ENCODE measurements around the gene HTT.

The HTT gene

GRCh38 chr4:3205995-3206394, 131.5 kb downstream of the HTT start:
- no peak for DNase-seq

- DNase-seq, result no peak
Observed at GRCh38 chr4:3206439-3207100, 132.1 kb downstream of the HTT start.

- no peak for DNase-seq
Observed at GRCh38 chr4:3207531-3208037, 133.1 kb downstream of the HTT start.

GRCh38 chr4:3208826-3209225, 134.3 kb downstream of the HTT start:
- no peak for DNase-seq

GRCh38 chr4:3209551-3210325, 135.3 kb downstream of the HTT start:
- no peak for DNase-seq

GRCh38 chr4:3210467-3210866, 136.0 kb downstream of the HTT start:
- DNase-seq, result no peak

- no peak for DNase-seq
Observed at GRCh38 chr4:3211866-3212265, 137.4 kb downstream of the HTT start.

- no peak for DNase-seq
Observed at GRCh38 chr4:3212391-3213105, 138.1 kb downstream of the HTT start.

GRCh38 chr4:3213106-3213425, 138.6 kb downstream of the HTT start:
- no peak for DNase-seq

GRCh38 chr4:3213661-3214250, 139.3 kb downstream of the HTT start:
- DNase-seq, result no peak

- DNase-seq, result no peak
Observed at GRCh38 chr4:3215256-3215655, 140.8 kb downstream of the HTT start.

GRCh38 chr4:3215733-3216132, 141.3 kb downstream of the HTT start:
- DNase-seq, result no peak

- DNase-seq, result no peak
Observed at GRCh38 chr4:3217266-3217665, 142.8 kb downstream of the HTT start.

- no peak for DNase-seq
Observed at GRCh38 chr4:3217771-3218170, 143.3 kb downstream of the HTT start.

- DNase-seq, result no peak
Observed at GRCh38 chr4:3218824-3219760, 144.6 kb downstream of the HTT start.

- no peak for DNase-seq
Observed at GRCh38 chr4:3219761-3220475, 145.4 kb downstream of the HTT start.

- no peak for DNase-seq
Observed at GRCh38 chr4:3220476-3221183, 146.1 kb downstream of the HTT start.

GRCh38 chr4:3221184-3221494, 146.7 kb downstream of the HTT start:
- DNase-seq, result no peak

- DNase-seq, result no peak
Observed at GRCh38 chr4:3221996-3222395, 147.5 kb downstream of the HTT start.

GRCh38 chr4:3223346-3223745, 148.9 kb downstream of the HTT start:
- no peak for DNase-seq

Measured in kidney glomerular epithelial cell (primary cell).